ENCODE measurements around the gene PTPN14.

PTPN14 gene

DNA sequence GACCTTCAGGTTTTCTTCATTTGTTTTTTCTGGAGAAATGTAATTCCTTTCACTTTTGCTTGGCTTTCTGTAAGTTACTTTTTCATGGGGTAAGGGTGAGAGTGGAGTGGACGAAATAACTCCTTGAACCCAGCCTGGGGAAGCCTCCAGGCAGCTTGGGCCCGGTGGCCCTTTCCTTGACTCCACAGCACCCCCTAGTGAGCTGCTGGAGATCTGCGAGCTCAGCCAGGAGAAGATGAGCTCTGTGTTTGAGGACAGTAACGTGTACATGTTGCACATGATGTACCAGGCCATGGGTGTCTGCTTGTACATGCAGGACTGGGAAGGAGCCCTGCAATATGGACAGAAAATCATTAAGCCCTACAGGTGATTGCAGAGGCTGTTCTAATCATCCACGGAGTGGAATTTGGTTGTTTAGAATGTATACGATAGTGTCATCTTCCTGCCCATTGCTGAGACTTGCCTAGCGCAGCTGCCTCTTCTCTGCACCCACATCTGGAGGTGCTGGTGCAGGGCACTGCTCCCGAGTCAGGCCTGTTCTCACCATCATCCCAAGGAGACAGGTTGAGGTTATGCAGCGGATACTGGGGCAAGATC, 219.5 kb downstream of the PTPN14 start:
- peak; percentile 47 for DNase-seq (ENCODE audit: low read depth)
- TF ChIP-seq, protein P1, sequence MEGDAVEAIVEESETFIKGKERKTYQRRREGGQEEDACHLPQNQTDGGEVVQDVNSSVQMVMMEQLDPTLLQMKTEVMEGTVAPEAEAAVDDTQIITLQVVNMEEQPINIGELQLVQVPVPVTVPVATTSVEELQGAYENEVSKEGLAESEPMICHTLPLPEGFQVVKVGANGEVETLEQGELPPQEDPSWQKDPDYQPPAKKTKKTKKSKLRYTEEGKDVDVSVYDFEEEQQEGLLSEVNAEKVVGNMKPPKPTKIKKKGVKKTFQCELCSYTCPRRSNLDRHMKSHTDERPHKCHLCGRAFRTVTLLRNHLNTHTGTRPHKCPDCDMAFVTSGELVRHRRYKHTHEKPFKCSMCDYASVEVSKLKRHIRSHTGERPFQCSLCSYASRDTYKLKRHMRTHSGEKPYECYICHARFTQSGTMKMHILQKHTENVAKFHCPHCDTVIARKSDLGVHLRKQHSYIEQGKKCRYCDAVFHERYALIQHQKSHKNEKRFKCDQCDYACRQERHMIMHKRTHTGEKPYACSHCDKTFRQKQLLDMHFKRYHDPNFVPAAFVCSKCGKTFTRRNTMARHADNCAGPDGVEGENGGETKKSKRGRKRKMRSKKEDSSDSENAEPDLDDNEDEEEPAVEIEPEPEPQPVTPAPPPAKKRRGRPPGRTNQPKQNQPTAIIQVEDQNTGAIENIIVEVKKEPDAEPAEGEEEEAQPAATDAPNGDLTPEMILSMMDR (conservative IDR thresholded peaks at IDR 0.05; ENCODE audit: control insufficient read depth, insufficient read depth, low read depth, low read length): peak; percentile 93
- H3K4me3 ChIP-seq (ENCODE audit: control insufficient read depth, low read depth, low read length): no peak overlapping the region

DNA sequence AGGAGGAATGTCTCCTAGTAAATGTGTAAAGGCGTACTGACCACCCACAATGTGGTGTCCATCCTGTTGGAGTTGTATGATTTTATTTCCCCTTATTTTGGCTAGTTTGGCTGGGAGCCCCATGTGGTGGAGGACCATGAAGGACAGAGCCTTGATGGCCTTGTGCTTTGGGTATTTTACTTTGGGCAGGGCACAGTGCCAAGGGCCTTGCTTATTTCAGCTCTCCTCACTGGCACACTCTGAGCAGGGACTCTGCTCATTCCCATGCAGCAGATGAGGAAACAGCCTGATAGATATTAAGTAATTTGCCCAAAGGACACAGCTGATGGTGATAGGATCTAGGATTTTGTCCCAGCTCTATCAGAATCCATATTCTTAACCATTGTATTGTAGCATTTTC, 220.2 kb downstream of the PTPN14 start:
- no peak for DNase-seq (ENCODE audit: low read depth)
- TF ChIP-seq, protein P1 (conservative IDR thresholded peaks at IDR 0.05; ENCODE audit: control insufficient read depth, insufficient read depth, low read depth, low read length): no peak
- no peak overlapping the region for H3K4me3 ChIP-seq (ENCODE audit: control insufficient read depth, low read depth, low read length)

DNA sequence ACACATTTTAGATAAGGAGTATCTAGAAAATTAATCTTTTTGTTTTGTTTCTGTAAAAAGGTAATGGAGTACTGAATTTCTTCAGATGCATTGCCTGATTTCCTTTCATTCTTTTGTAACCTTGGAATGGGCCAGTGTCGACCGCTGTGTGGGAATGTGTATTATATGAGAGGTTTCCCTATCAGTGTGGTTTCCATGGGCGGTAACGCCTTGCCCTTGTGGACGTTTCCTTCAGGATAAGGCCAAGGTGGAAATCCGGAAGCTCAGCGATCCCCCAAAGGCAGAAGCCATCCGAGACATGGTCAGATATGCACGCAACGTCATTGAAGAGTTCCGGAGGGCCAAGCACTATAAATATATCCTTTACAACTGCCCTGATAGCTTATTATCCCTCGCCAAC, 220.7 kb downstream of the PTPN14 start:
- TF ChIP-seq, protein P1 (conservative IDR thresholded peaks at IDR 0.05; ENCODE audit: control insufficient read depth, insufficient read depth, low read depth, low read length): no peak
- H3K4me3 ChIP-seq (ENCODE audit: control insufficient read depth, low read depth, low read length): no peak overlapping the region
- DNase-seq (ENCODE audit: low read depth): no peak

DNA sequence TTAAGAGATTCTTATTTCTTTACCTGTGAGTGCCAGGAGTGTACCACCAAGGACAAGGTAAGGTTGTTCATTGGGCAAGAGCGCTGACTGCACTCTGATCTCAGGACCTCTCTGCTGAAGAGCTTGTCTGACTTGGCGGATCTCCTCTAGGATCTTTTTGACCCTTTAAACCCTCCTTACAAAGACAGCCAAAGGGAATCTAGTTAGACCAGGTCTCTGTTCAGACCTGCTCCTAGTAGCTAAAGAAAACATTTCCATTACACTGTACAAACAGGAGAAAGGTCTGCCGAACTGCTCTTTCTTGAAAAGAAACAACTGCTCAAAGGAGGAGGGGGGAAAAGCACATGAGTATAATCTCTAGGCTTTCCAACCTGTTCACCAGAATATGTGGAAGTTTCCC, 221.2 kb downstream of the PTPN14 start:
- H3K4me3 ChIP-seq (ENCODE audit: control insufficient read depth, low read depth, low read length): no peak overlapping the region
- DNase-seq (ENCODE audit: low read depth): no peak
- TF ChIP-seq, protein P1 (conservative IDR thresholded peaks at IDR 0.05; ENCODE audit: control insufficient read depth, insufficient read depth, low read depth, low read length): no peak

DNA sequence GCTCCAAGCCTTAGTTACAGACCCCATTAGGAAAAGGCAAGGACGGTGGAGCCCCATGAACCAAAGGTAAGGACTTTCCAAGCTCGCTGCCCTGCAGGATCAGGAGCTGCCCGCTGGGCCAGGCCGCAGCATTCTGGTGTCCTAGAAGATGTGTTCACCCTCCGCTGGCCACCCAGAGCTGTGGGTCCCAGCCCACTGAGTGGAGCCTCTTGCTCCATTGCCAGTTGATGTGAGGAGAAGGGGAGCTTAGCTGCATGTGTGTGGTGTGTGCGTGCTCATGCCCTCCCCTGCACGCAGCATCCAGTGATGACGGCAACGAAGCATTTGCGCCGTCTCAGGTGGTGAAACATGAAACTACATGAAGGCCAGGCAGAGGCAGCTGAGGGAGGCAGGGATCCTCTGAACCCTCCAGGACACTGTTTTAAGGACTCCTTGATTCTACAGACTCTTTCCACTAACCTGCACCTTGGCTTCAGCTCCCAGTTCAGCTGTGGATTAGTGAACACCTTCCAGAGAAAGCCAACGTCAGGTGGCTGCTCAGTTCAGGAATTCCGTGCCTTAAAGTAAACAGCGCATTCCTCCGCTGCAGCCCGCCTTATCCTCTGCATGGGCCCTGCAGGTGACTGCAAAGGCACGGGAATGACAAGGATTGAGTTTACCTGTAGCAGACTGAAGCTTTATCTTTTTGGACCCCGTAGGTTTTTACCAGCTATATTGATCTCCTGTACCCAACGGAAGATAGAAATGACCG, 221.8 kb downstream of the PTPN14 start:
- no peak overlapping the region for H3K4me3 ChIP-seq (ENCODE audit: control insufficient read depth, low read depth, low read length)
- DNase-seq (ENCODE audit: low read depth): no peak
- TF ChIP-seq, protein P1 (conservative IDR thresholded peaks at IDR 0.05; ENCODE audit: control insufficient read depth, insufficient read depth, low read depth, low read length): no peak

DNA sequence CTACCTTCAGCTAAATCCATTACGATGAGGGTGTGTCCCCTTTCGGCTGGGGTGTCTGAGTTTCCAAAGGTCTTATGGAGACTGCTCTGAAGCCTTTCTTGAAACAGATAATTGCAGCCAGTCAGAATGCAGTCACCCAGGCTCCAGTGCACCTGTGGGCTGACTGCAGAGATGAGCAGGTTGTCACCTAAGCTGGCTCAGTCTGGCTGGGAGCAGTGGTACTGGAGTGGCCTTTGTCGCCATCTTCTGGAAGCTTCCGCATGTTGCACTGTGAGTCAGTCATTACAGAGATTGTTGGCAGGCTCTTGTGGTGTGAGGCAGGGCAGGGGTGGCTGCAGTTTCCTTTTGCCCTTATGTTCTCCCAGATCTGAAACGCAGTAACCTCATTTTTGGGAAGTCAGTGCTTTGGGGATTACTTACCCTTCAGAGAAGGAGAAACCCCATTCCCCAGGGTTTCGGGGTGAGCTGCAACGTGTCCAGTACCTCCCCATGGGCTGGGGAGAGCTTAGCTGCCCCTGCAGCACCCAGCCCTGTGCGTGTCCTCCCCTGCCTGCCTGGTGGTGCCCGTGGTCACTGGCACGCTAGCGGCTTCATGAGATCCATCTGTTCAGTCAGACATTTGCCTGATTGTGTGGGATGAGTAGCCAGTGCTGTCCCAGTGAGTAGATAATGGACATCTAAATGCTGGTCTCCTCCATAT, 222.5 kb downstream of the PTPN14 start:
- peak; percentile 81 for DNase-seq (ENCODE audit: low read depth)
- H3K4me3 ChIP-seq (ENCODE audit: control insufficient read depth, low read depth, low read length): no peak overlapping the region
- TF ChIP-seq, protein P1 (conservative IDR thresholded peaks at IDR 0.05; ENCODE audit: control insufficient read depth, insufficient read depth, low read depth, low read length): peak; percentile 97
